Ishikawa (cell line): ENCODE measurements around the gene NF1.

Source experiments
- CEBPB ChIP-seq: IDR thresholded peaks from 2 replicates; pipeline ENCODE4 v1.6.1; 2012
- CREB1 ChIP-seq: IDR thresholded peaks from 2 replicates; pipeline ENCODE4 v1.6.1; 2012; ENCODE audit warnings: low read depth
- EGR1 ChIP-seq: IDR thresholded peaks from 2 replicates; pipeline ENCODE4 v1.6.1; 2012
- EP300 ChIP-seq: IDR thresholded peaks from 2 replicates; pipeline ENCODE4 v1.6.1; 2012; ENCODE audit warnings: borderline replicate concordance
- FOXM1 ChIP-seq: IDR thresholded peaks from 2 replicates; pipeline ENCODE4 v1.6.1; 2012; ENCODE audit warnings: low read depth, borderline replicate concordance
- NFIC ChIP-seq: IDR thresholded peaks from 2 replicates; pipeline ENCODE4 v1.6.1; 2012
- RAD21 ChIP-seq: IDR thresholded peaks from 2 replicates; pipeline ENCODE4 v1.6.1; 2012; ENCODE audit warnings: low read depth
- REST ChIP-seq: IDR thresholded peaks from 2 replicates; pipeline ENCODE4 v1.6.1; 2012; ENCODE audit warnings: low read depth, mild to moderate bottlenecking
- TAF1 ChIP-seq: IDR thresholded peaks from 2 replicates; pipeline ENCODE4 v1.6.1; 2012; ENCODE audit warnings: low read depth, mild to moderate bottlenecking
- TCF12 ChIP-seq: IDR thresholded peaks from 2 replicates; pipeline ENCODE4 v1.6.1; 2012; ENCODE audit warnings: low read depth
- TEAD4 ChIP-seq: IDR thresholded peaks from 2 replicates; pipeline ENCODE4 v1.6.1; 2012
- USF1 ChIP-seq: IDR thresholded peaks from 2 replicates; pipeline ENCODE4 v1.6.1; 2012
- YY1 ChIP-seq: IDR thresholded peaks from 2 replicates; pipeline ENCODE4 v1.6.1; 2012; ENCODE audit warnings: low read depth
- ZBTB7A ChIP-seq: IDR thresholded peaks from 2 replicates; pipeline ENCODE4 v1.6.1; 2012; ENCODE audit warnings: low read depth
- TF ChIP-seq, protein P1 (sequence below): IDR thresholded peaks from 2 replicates; pipeline ENCODE4 v1.6.1; 2012

Gene NF1

DNA sequence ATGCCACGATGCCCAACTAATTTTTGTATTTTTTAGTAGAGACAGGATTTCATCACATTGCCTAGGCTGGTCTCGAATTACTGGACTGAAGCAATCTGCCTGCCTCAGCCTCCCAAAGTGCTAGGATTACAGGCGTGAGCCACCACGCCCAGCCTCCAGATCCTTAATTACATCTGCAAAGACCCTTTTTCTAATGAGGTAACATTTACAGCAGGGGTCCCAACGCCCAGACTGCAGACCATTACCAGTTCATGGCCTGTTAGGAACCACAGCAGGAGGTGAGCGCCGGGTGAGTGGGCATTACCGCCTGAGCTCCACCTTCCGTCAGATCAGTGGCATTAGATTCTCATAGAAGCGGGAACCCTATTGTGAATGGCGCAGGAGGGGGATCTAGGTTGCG is 292.7 kb downstream of the NF1 start:
- TF ChIP-seq FOXM1 (no peak), EGR1 (no peak), CEBPB (no peak), CREB1 (no peak), ZBTB7A (no peak), NFIC (no peak), TAF1 (no peak), REST (no peak), TCF12 (no peak), EP300 (no peak), RAD21 (no peak), YY1 (no peak), USF1 (no peak), TEAD4 (no peak)
- TF ChIP-seq, protein P1, sequence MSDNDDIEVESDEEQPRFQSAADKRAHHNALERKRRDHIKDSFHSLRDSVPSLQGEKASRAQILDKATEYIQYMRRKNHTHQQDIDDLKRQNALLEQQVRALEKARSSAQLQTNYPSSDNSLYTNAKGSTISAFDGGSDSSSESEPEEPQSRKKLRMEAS = no peak

GRCh38 chr17:31388351-31388750 is 293.6 kb downstream of the NF1 start:
- no peak for TF ChIP-seq EP300
- TF ChIP-seq, protein P1 = no peak
- no peak for TF ChIP-seq ZBTB7A
- no peak for TF ChIP-seq FOXM1
- no peak for TF ChIP-seq TEAD4

GRCh38 chr17:31388770-31389656 is 294.2 kb downstream of the NF1 start:
- TF ChIP-seq, protein P1 = no peak
- no peak for TF ChIP-seq EGR1
- TF ChIP-seq RAD21 = peak; percentile 58

DNA sequence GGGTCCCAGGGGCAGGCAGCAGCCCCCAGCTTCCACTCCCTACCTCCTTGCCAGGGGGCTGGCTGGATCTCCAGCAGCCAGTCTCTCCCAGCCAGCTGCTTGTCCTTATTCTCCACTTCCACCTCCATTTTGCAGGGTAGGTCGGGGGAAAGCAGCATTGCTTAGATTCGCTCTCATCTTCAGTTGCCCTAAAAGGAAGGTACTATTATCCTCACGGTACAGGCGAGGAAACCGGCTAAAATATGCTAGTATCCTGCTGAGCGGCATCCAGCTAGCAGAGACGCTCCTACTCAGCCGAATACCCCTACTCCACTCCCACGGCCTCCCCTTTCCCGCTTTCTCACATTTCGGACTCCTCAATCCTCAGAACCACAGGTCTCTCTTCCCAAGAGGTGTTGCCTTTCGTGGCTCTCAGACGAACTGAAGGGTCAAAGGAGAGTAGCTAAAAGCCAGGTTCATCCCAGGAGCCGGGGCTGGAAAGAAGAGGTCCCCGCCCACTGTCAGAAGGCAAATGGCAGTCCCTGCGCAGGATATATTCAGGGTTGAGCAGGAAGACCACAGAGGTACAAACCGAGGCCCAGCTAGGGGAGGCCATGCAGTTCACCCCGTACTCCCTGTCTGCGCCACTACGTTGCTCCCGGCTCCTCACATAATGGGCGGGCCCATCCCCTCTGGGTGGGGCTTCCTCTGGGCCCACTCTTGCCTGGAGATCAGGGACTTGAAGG is 295.0 kb downstream of the NF1 start:
- TF ChIP-seq FOXM1 (no peak), NFIC (no peak), ZBTB7A (no peak), CREB1 (no peak), USF1 (no peak), TAF1 (no peak), REST (no peak), YY1 (no peak), RAD21 (no peak), TCF12 (no peak)

- TF ChIP-seq USF1 = no peak
- no peak for TF ChIP-seq EP300
- TF ChIP-seq TAF1 = no peak
- no peak for TF ChIP-seq TCF12
- TF ChIP-seq CREB1 = no peak
- no peak for TF ChIP-seq EGR1
- TF ChIP-seq TEAD4 = no peak
- TF ChIP-seq REST = no peak
- no peak for TF ChIP-seq YY1
- TF ChIP-seq RAD21 = no peak
- no peak for TF ChIP-seq NFIC
- no peak for TF ChIP-seq FOXM1
- TF ChIP-seq ZBTB7A = no peak
- no peak for TF ChIP-seq CEBPB
- TF ChIP-seq, protein P1 = no peak
Observed at GRCh38 chr17:31390426-31390747, 295.6 kb downstream of the NF1 start.
